ENCODE measurements around the gene TIMP1. TPM values are rescaled to one million over a fixed set of nuclear protein-coding genes. Genes with fewer than 3 reads are reported as not detected.

TIMP1 gene
- total RNA-seq, 1 donor from 2014 or later: 479 TPM

DNA sequence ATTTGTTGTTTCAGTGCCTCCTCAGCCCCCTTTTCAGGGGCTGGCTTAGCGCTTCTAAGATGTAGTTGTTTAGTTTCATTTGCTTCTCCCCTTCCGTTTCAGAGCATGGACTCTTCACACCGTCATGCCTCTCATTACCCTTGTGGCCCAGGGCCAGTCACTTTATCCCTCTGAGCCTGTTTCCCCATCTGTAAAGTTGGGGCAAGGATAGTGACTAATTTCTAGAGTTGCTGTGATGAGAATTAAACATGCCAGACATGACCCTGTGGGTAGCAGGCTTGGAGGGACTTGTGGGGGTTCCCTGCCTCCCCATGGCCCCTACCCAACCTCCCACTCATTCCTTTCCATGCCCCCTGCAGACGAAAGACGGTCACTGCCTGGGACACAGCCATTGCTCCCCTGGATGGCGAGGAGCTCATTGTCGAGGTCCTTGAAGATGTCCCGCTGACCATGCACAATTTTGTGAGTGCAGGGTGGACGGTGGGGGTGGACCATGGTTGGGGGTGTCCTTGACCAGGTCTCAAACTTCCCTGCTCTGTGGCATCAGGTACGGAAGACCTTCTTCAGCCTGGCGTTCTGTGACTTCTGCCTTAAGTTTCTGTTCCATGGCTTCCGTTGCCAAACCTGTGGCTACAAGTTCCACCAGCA is 17.7 kb upstream of the TIMP1 start:
- Histone ChIP-seq H3K4me3 (ENCODE audit: insufficient read depth, low read depth, low read length) (no peak overlapping the region), H4K20me1 (ENCODE audit: insufficient read depth, low read length) (peaks cover 22% of the 10 kb centered on the region), H3K27ac (ENCODE audit: low read depth, low read length) (no peak overlapping the region), H3K9ac (ENCODE audit: low read length) (no peak overlapping the region), H3K4me1 (ENCODE audit: insufficient read depth, low read length) (peaks cover 12% of the 10 kb centered on the region), H2AFZ (ENCODE audit: low read depth, low read length) (no peak overlapping the region), H3K36me3 (ENCODE audit: insufficient read depth, low read length) (no peaks in the 10 kb centered on the region), H3K9me3 (ENCODE audit: insufficient read depth, low read depth, low read length) (no peaks in the 10 kb centered on the region), H3K27me3 (ENCODE audit: insufficient read depth, low read length) (no peaks in the 10 kb centered on the region), H3K4me2 (ENCODE audit: low read length) (peak overlapping the region; percentile 37), H3K79me2 (ENCODE audit: insufficient read depth, low read length) (peaks cover 34% of the 10 kb centered on the region)
- Mint-ChIP-seq H3K27me3 (ENCODE audit: low read depth, unreplicated experiment) (no peaks in the 10 kb centered on the region), H3K36me3 (ENCODE audit: low read depth, unreplicated experiment) (peaks cover 2% of the 10 kb centered on the region), H3K27ac (ENCODE audit: unreplicated experiment) (no peak overlapping the region), H3K4me3 (ENCODE audit: unreplicated experiment) (no peak overlapping the region), H3K4me1 (ENCODE audit: low read depth, unreplicated experiment) (no peaks in the 10 kb centered on the region), H3K9me3 (ENCODE audit: unreplicated experiment) (no peaks in the 10 kb centered on the region)
- FAIRE-seq (peak; percentile 73), DNase-seq (ENCODE audit: low read depth) (no peak)
- no peak for TF ChIP-seq EZH2 (IDR thresholded peaks at IDR 0.05; ENCODE audit: insufficient read depth, low read length)
- no peak for TF ChIP-seq CTCF (IDR thresholded peaks at IDR 0.05; ENCODE audit: insufficient read depth, low read depth, low read length)

DNA sequence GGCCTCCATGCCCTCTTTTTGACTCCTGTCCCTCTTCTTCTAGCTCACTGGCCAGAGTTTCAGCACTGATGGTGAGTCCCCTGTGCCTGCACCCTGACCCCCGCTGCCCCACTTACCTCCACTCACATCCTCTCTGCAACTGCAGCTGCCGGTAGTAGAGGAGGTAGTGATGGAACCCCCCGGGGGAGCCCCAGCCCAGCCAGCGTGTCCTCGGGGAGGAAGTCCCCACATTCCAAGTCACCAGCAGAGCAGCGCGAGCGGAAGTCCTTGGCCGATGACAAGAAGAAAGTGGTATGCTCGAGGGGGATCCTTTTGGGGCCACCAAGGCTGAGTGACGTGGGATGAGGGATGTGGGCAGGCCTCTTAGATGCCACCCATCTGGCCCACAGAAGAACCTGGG is 15.4 kb upstream of the TIMP1 start:
- H3K36me3 ChIP-seq (ENCODE audit: insufficient read depth, low read length): peaks cover 4% of the 10 kb centered on the region
- TF ChIP-seq CTCF (IDR thresholded peaks at IDR 0.05; ENCODE audit: insufficient read depth, low read depth, low read length) (no peak), EZH2 (IDR thresholded peaks at IDR 0.05; ENCODE audit: insufficient read depth, low read length) (no peak)
- H3K4me2 ChIP-seq (ENCODE audit: low read length): no peak overlapping the region
- Mint-ChIP-seq H3K9me3 (ENCODE audit: unreplicated experiment) (no peaks in the 10 kb centered on the region), H3K4me1 (ENCODE audit: low read depth, unreplicated experiment) (no peaks in the 10 kb centered on the region), H3K27ac (ENCODE audit: unreplicated experiment) (no peak overlapping the region), H3K36me3 (ENCODE audit: low read depth, unreplicated experiment) (peaks cover 6% of the 10 kb centered on the region), H3K4me3 (ENCODE audit: unreplicated experiment) (no peak overlapping the region), H3K27me3 (ENCODE audit: low read depth, unreplicated experiment) (no peaks in the 10 kb centered on the region)
- FAIRE-seq (no peak), DNase-seq (ENCODE audit: low read depth) (no peak)
- H3K9ac ChIP-seq (ENCODE audit: low read length): no peak overlapping the region
- H4K20me1 ChIP-seq (ENCODE audit: insufficient read depth, low read length): peaks cover 18% of the 10 kb centered on the region
- H3K27me3 ChIP-seq (ENCODE audit: insufficient read depth, low read length): no peaks in the 10 kb centered on the region
- no peak overlapping the region for H3K4me3 ChIP-seq (ENCODE audit: insufficient read depth, low read depth, low read length)
- H3K79me2 ChIP-seq (ENCODE audit: insufficient read depth, low read length): peaks cover 26% of the 10 kb centered on the region
- no peaks in the 10 kb centered on the region for H3K9me3 ChIP-seq (ENCODE audit: insufficient read depth, low read depth, low read length)
- peaks cover 7% of the 10 kb centered on the region for H3K4me1 ChIP-seq (ENCODE audit: insufficient read depth, low read length)
- no peak overlapping the region for H2AFZ ChIP-seq (ENCODE audit: low read depth, low read length)
- H3K27ac ChIP-seq (ENCODE audit: low read depth, low read length): no peak overlapping the region

DNA sequence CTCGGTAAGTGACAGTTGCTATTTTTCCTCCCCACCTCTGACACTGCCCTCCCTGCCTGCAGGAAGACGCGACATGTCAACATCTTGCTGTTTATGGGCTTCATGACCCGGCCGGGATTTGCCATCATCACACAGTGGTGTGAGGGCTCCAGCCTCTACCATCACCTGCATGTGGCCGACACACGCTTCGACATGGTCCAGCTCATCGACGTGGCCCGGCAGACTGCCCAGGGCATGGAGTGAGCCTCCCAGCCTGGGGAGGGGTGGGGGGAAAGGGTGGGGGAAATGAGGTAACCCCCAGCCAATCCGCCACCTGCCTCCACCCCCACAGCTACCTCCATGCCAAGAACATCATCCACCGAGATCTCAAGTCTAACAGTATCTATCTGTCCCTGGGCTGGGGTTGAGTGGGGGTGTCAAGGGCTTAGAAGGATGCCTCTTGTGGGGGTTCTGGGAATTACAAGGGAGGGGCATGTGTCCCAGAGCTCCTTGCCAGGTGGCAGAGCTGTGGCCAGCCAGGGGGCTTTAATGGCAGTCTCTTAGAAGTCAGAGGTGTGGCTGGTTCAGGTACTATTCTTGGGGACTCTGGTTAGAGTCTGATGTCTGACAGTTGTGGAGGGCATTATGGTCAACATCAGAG is 13.5 kb upstream of the TIMP1 start:
- H3K9me3 Mint-ChIP-seq (ENCODE audit: unreplicated experiment): no peaks in the 10 kb centered on the region
- H4K20me1 ChIP-seq (ENCODE audit: insufficient read depth, low read length): peaks cover 10% of the 10 kb centered on the region
- H3K4me1 Mint-ChIP-seq (ENCODE audit: low read depth, unreplicated experiment): peaks cover 6% of the 10 kb centered on the region
- no peaks in the 10 kb centered on the region for H3K27me3 Mint-ChIP-seq (ENCODE audit: low read depth, unreplicated experiment)
- no peak overlapping the region for H3K4me3 Mint-ChIP-seq (ENCODE audit: unreplicated experiment)
- TF ChIP-seq CTCF (IDR thresholded peaks at IDR 0.05; ENCODE audit: insufficient read depth, low read depth, low read length) (no peak), EZH2 (IDR thresholded peaks at IDR 0.05; ENCODE audit: insufficient read depth, low read length) (no peak)
- no peaks in the 10 kb centered on the region for H3K27me3 ChIP-seq (ENCODE audit: insufficient read depth, low read length)
- no peak overlapping the region for H2AFZ ChIP-seq (ENCODE audit: low read depth, low read length)
- DNase-seq (ENCODE audit: low read depth): no peak
- H3K27ac ChIP-seq (ENCODE audit: low read depth, low read length): no peak overlapping the region
- H3K4me3 ChIP-seq (ENCODE audit: insufficient read depth, low read depth, low read length): no peak overlapping the region
- no peak overlapping the region for H3K27ac Mint-ChIP-seq (ENCODE audit: unreplicated experiment)
- H3K36me3 Mint-ChIP-seq (ENCODE audit: low read depth, unreplicated experiment): peaks cover 8% of the 10 kb centered on the region
- no peak for FAIRE-seq
- peaks cover 10% of the 10 kb centered on the region for H3K79me2 ChIP-seq (ENCODE audit: insufficient read depth, low read length)
- H3K4me2 ChIP-seq (ENCODE audit: low read length): no peak overlapping the region
- H3K9ac ChIP-seq (ENCODE audit: low read length): no peak overlapping the region
- H3K36me3 ChIP-seq (ENCODE audit: insufficient read depth, low read length): peaks cover 4% of the 10 kb centered on the region
- H3K9me3 ChIP-seq (ENCODE audit: insufficient read depth, low read depth, low read length): no peaks in the 10 kb centered on the region
- peaks cover 2% of the 10 kb centered on the region for H3K4me1 ChIP-seq (ENCODE audit: insufficient read depth, low read length)

Measured in astrocyte (in vitro differentiated cells and primary cell).